ENCODE measurements around the gene BAIAP2L2. TPM values are rescaled to one million over a fixed set of nuclear protein-coding genes. Genes with fewer than 3 reads are reported as not detected.
"Not testable (repeated sequence)": the region's sequence is repeated elsewhere in the genome, so short reads cannot be mapped to it uniquely, and the experiment has no call there.

BAIAP2L2 gene, protein sequence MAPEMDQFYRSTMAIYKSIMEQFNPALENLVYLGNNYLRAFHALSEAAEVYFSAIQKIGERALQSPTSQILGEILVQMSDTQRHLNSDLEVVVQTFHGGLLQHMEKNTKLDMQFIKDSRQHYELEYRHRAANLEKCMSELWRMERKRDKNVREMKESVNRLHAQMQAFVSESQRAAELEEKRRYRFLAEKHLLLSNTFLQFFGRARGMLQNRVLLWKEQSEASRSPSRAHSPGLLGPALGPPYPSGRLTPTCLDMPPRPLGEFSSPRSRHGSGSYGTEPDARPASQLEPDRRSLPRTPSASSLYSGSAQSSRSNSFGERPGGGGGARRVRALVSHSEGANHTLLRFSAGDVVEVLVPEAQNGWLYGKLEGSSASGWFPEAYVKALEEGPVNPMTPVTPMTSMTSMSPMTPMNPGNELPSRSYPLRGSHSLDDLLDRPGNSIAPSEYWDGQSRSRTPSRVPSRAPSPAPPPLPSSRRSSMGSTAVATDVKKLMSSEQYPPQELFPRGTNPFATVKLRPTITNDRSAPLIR
- total RNA-seq = 0.09 and 0.34 TPM in 2 replicates

DNA sequence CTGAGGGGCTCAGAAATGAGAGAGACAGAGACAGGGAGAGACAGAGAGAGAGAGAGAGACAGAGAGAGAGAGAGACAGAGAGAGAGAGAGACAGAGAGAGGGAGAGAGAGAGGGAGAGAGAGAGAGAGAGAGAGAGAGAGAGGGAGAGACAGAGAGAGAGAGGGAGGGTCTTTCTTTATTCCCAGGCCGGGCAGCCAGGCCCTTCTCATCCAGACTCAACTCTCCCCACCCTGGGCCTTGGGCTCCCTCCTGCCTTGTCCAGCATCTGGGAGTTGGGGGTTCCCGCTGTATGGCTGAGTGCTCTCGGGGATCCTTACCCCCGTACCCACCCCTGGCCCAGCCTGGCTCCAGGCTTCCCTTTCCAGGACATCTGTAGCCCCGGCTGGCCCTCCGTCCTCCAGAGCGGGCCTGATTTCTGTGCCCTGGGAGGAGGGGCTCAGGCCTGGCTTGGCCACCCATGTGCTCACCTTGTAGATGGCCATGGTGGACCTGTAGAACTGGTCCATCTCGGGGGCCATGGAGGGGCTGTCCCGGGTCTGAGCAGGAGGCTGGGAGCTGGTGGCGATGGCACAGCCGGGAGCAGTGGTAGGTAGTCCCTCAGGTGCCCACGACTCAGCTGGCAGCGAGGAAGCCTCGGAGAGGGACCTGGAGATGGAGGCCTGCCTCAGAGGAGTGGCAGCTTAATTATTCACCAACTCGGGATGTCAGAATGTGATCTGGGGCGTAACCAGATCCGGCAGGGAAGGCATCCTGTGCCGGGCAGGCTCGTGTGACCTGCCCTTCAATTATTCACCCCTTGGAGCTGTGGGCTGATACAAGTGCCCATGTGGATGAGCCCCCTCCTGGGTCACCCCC, at the start of gene BAIAP2L2:
Gene BAIAP2L2 (minus strand): TSS at position 677 of the 855 bp plus-strand sequence. CDS start 159 bp downstream, at position 518.
- intact Hi-C loops (cut with micrococcal nuclease) = no loop called here
- DNase-seq (ENCODE audit: low spot score) = no peak
- peaks cover 3% of the 10 kb centered on the region for H3K36me3 Mint-ChIP-seq (ENCODE audit: low read depth)
- H3K27ac Mint-ChIP-seq = no peak within 1 kb of the TSS
- no peaks in the 10 kb centered on the region for H3K4me1 Mint-ChIP-seq (ENCODE audit: low read depth)
- H3K9me3 Mint-ChIP-seq = no peaks in the 10 kb centered on the region
- no peak within 1 kb of the TSS for H3K4me3 Mint-ChIP-seq (ENCODE audit: low read depth)
- no peaks in the 10 kb centered on the region for H3K27me3 Mint-ChIP-seq (ENCODE audit: low read depth)

DNA sequence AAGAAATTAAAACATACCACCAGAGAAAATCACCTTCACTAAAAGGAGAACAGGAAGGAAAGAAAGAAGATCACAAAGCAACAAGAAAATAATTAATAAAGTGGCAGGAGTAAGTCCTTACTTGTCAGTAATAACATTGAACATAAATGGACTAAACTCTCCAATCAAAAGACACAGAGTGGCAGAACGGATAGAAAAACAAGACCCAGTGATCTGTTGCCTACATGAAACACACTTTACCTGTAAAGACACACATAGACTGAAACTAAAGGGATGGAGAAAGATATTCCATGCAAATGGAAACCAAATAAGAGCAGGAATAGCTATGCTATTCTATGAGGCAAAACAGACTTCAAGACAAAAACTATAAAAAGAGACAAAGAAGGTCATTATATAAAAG, 45.2 kb upstream of the BAIAP2L2 start:
- Mint-ChIP-seq H3K27me3 (ENCODE audit: low read depth) (no peaks in the 10 kb centered on the region), H3K27ac (no peak overlapping the region), H3K9me3 (no peaks in the 10 kb centered on the region), H3K4me1 (ENCODE audit: low read depth) (no peaks in the 10 kb centered on the region), H3K4me3 (ENCODE audit: low read depth) (no peak overlapping the region), H3K36me3 (ENCODE audit: low read depth) (no peaks in the 10 kb centered on the region)
- no peak for DNase-seq (ENCODE audit: low spot score)
- intact Hi-C loops (cut with micrococcal nuclease) = no loop called here

DNA sequence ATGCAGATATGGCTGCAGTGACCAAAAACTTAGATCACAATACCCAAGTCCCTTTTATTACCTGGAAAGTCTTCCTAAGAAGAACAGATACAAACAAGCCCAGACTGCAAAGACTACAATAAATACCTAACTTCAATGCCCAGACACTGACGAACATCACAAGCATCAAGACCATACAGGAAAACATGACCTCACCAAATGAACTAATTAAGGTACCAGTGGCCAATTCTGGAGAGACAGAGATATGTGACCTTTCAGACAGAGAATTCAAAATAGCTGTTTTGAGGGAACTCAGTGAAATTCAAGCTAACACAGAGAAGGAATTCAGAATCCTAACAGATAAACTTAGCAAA, 44.1 kb upstream of the BAIAP2L2 start:
- intact Hi-C loops (cut with micrococcal nuclease); DNase-seq (ENCODE audit: low spot score); H3K36me3 Mint-ChIP-seq (ENCODE audit: low read depth); H3K4me3 Mint-ChIP-seq (ENCODE audit: low read depth); H3K9me3 Mint-ChIP-seq; H3K4me1 Mint-ChIP-seq (ENCODE audit: low read depth); H3K27ac Mint-ChIP-seq; H3K27me3 Mint-ChIP-seq (ENCODE audit: low read depth): not testable (repeated sequence)

DNA sequence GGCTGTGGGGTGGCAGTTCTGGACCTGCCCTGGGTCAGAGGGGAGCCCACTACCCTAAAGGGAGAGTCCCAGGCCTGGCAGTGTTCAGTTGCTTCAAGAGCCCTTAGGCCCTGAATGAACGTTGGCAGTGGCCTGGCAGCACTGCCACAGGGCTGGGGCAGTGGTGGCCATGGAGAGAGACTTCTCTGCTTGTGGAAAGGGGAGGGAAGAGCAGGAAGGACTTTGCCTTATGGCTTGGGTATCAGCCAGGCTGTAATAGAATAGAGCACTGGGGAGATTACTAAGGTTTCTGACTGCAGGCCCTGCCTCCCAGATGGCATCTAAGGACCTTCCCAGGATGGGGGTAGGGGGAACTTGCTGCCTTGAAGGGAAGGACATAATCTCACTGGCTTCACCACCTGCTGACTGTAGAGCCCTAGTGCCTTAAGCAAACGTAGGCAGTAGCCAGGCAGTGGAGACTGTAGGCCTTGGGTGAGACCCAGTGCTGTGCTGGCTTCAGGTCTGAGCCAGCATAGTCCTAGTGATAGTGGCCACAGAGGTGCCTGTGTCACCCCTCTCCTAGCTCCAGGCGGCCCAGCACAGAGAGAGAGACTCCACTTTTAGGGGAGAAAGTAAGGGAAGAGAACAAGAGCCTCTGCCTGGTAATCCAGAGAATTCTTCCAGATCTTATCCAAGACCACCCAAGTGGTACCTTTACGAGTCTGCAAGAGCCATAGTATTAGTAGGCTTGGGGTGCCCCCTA, 43.5 kb upstream of the BAIAP2L2 start:
- Mint-ChIP-seq H3K4me1 (ENCODE audit: low read depth) (peaks cover 2% of the 10 kb centered on the region), H3K36me3 (ENCODE audit: low read depth) (no peaks in the 10 kb centered on the region), H3K27me3 (ENCODE audit: low read depth) (no peaks in the 10 kb centered on the region), H3K9me3 (no peaks in the 10 kb centered on the region), H3K27ac (no peak overlapping the region), H3K4me3 (ENCODE audit: low read depth) (no peak overlapping the region)
- intact Hi-C loops (cut with micrococcal nuclease) = no loop called here
- no peak for DNase-seq (ENCODE audit: low spot score)

DNA sequence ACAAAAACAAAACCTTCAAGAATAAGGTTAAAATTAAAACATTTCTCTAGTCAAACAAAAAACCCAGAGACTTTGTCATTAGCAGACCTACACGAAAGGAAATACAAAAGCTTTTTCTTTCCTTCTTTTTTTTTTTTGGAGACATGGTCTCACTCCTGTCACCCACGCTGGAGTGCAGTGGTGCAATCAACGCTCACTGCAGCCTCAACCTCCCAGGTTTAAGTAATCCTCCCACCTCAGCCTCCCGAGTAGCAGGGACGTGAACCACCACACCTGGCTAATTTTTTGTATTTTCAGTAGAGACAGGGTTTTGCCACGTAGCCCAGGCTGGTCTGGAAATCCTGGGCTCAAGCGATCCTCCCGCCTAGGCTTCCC, 40.6 kb upstream of the BAIAP2L2 start:
- no peaks in the 10 kb centered on the region for H3K9me3 Mint-ChIP-seq
- peaks cover 8% of the 10 kb centered on the region for H3K36me3 Mint-ChIP-seq (ENCODE audit: low read depth)

DNA sequence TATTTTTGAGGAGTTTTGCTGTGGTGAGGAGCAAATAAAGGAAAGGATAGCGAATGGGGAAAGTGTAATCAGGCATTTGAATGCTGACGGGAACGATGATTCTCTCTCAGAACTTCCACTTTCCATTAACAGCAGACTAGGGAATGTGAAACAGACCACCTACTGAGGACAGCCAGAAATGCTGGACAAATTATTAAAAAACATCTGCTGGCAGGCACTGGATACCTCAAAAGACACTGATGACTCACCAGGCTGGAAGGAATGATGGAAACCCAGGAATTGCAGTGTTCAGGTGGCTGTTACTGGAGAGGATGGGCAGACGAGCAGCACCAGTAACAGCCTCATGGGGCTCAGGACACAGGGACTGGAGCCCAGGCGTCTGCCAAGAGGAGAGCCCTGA, 37.8 kb upstream of the BAIAP2L2 start:
- intact Hi-C loops (cut with micrococcal nuclease) = no loop called here
- Mint-ChIP-seq H3K9me3 (no peaks in the 10 kb centered on the region), H3K27me3 (ENCODE audit: low read depth) (no peaks in the 10 kb centered on the region), H3K4me3 (ENCODE audit: low read depth) (no peak overlapping the region), H3K36me3 (ENCODE audit: low read depth) (peaks cover 18% of the 10 kb centered on the region), H3K27ac (no peak overlapping the region), H3K4me1 (ENCODE audit: low read depth) (peaks cover 17% of the 10 kb centered on the region)
- DNase-seq (ENCODE audit: low spot score) = no peak

More for the DNA sequence above, 40.6 kb upstream of the BAIAP2L2 start:
- intact Hi-C loops (cut with micrococcal nuclease) = no loop called here
- peaks cover 14% of the 10 kb centered on the region for H3K4me1 Mint-ChIP-seq (ENCODE audit: low read depth)
- no peaks in the 10 kb centered on the region for H3K27me3 Mint-ChIP-seq (ENCODE audit: low read depth)
- no peak overlapping the region for H3K4me3 Mint-ChIP-seq (ENCODE audit: low read depth)
- no peak overlapping the region for H3K27ac Mint-ChIP-seq
- DNase-seq (ENCODE audit: low spot score) = no peak

DNA sequence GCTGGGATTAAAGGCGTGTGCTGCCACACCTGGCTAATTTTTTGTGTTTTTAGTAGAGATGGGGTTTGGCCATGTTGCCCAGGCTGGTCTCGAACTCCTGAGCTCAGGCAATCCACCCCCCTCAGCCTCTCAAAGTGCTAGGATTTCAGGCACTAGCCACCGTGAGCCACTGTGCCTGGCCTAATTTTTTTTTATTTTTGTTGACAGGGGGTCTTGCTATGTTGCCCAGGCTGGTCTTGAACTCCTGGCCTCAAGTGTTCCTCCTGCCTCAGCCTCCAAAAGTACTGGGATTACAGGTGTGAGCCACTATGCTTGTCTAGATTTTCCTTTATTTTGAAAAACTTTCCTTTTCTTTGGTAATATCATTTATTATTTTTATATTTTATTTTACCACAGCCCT, 35.7 kb upstream of the BAIAP2L2 start:
- H3K4me3 Mint-ChIP-seq (ENCODE audit: low read depth) = not testable (repeated sequence)
- peaks cover 17% of the 10 kb centered on the region for H3K4me1 Mint-ChIP-seq (ENCODE audit: low read depth)

DNA sequence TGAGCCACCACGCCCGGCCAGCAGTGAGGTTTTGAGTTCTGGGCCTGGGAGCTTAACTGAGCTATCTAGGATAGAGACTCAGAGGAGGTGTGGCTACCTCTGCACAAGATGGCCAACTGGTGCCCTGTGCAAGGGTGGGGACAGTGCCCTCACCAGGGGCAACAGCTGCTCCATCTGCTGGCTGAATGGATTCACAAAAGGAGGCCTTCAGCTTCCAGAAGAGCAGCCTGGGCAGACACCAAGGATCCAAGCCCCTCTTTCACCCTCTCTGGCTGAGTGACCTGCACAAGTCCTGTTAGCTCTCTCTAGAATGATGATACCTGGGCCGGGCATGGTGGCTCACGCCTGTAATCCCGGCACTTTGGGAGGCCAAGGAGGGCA, 33.5 kb upstream of the BAIAP2L2 start:
- Mint-ChIP-seq H3K27ac (no peak overlapping the region), H3K4me1 (ENCODE audit: low read depth) (peaks cover 16% of the 10 kb centered on the region), H3K36me3 (ENCODE audit: low read depth) (peaks cover 24% of the 10 kb centered on the region), H3K9me3 (no peaks in the 10 kb centered on the region), H3K27me3 (ENCODE audit: low read depth) (no peaks in the 10 kb centered on the region), H3K4me3 (ENCODE audit: low read depth) (no peak overlapping the region)
- intact Hi-C loops (cut with micrococcal nuclease) = no loop called here
- no peak for DNase-seq (ENCODE audit: low spot score)

More for the DNA sequence above, 35.7 kb upstream of the BAIAP2L2 start:
- H3K27me3 Mint-ChIP-seq (ENCODE audit: low read depth); H3K9me3 Mint-ChIP-seq; H3K27ac Mint-ChIP-seq; intact Hi-C loops (cut with micrococcal nuclease); DNase-seq (ENCODE audit: low spot score): not testable (repeated sequence)
- H3K36me3 Mint-ChIP-seq (ENCODE audit: low read depth) = peaks cover 24% of the 10 kb centered on the region

DNA sequence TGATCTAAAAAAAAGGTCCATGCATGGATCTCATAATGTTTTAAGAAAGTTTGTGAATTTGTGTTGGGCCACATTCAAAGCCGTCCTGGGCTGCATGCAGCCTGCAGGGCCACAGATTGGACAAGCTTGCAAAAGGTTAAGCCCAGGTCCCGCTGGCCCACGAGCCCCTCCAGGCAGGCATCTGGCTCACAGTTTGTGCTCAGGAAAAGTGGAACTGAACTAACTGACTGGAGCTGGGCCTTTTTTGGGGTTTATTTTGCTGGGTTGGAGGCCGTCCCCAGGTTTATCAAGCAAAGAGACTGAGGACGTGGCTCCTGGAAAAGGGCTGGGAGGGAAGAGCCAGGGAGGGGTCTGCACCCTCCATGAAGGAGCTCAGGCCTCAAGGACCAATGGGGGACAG, 32.1 kb upstream of the BAIAP2L2 start:
- DNase-seq (ENCODE audit: low spot score) = no peak
- Mint-ChIP-seq H3K4me3 (ENCODE audit: low read depth) (no peak overlapping the region), H3K27me3 (ENCODE audit: low read depth) (no peaks in the 10 kb centered on the region), H3K4me1 (ENCODE audit: low read depth) (peaks cover 8% of the 10 kb centered on the region), H3K27ac (no peak overlapping the region), H3K36me3 (ENCODE audit: low read depth) (peaks cover 22% of the 10 kb centered on the region), H3K9me3 (no peaks in the 10 kb centered on the region)
- intact Hi-C loops (cut with micrococcal nuclease) = no loop called here

DNA sequence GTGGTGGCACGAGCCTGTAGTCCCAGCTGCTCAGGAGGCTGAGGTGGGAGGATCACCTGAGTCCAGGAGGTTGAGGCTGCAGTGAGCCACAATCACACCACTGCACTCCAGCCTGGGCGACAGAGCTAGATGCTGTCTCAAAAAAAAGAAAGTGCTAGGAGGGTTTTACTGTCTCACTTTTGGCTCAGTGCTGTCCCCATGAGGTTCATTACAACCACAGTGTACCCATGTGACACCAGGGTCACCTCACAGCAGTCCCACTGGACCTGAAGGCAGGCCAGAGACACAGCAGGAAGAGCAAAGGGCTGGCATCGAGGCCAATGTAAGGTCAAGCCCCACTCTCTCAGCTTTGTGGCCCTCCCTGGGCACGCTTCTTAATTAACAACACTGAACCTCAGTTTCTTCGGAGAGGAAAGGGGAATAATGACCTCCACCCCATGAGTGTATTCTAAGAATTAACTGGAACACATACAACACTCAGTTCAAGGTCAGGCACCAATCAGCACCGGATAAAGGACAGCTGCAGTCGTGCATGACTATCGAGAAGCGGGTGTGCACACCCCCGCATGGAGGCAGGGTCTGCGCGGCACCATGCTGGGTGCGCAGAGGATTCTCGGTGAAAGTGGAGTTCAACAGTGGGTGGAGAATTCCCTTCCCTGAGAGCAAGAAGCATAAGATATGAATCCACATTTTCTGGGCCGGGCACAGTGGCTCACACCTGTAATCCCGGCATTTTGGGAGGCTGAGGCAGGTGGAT, 30.9 kb upstream of the BAIAP2L2 start:
- peaks cover 22% of the 10 kb centered on the region for H3K36me3 Mint-ChIP-seq (ENCODE audit: low read depth)
- DNase-seq (ENCODE audit: low spot score) = no peak
- no peaks in the 10 kb centered on the region for H3K27me3 Mint-ChIP-seq (ENCODE audit: low read depth)
- no peak overlapping the region for H3K4me3 Mint-ChIP-seq (ENCODE audit: low read depth)
- no peaks in the 10 kb centered on the region for H3K9me3 Mint-ChIP-seq
- peaks cover 3% of the 10 kb centered on the region for H3K4me1 Mint-ChIP-seq (ENCODE audit: low read depth)
- no peak overlapping the region for H3K27ac Mint-ChIP-seq
- intact Hi-C loops (cut with micrococcal nuclease) = no loop called here

DNA sequence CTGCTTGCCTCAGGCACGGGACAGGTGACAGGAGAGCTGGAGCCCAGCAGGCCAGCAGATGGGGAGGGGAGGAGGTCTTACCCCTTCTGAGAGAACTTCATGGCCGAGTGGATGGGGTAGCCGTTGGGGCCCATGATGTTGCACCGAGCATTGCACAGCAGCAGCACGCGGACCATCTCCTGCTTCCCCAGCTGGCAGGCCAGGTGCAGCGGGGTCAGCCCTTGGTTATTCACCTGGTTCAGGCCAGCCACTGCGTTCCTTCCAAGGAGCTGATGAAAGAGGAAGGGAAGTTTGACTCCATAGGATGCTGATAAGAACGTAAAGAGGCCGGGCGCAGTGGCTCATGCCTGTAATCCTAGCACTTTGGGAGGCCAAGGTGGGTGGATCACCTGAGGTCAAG, 29.4 kb upstream of the BAIAP2L2 start:
- Mint-ChIP-seq H3K36me3 (ENCODE audit: low read depth) (peaks cover 31% of the 10 kb centered on the region), H3K4me1 (ENCODE audit: low read depth) (peaks cover 3% of the 10 kb centered on the region), H3K27me3 (ENCODE audit: low read depth) (no peaks in the 10 kb centered on the region), H3K4me3 (ENCODE audit: low read depth) (no peak overlapping the region), H3K9me3 (no peaks in the 10 kb centered on the region), H3K27ac (no peak overlapping the region)
- intact Hi-C loops (cut with micrococcal nuclease) = no loop called here
- DNase-seq (ENCODE audit: low spot score) = no peak

DNA sequence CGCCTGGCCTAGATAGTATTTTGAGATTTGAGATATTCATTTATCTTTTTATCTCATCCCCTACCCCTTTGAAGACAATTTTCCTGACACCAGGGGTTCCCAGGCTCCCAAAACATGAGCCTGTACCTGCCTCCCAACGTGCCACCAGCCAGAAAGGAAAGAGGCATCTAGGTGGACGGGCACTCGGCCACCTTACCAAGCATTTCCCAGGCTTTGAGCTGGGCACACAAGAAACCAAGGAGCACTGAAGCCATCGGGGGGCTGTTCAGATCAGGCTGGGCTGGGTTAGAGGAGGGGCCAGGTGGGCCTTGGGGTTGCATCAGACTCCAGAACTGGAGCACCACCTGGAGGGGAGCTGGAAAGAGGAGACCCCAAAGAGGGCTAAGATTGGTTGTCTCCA, 28.5 kb upstream of the BAIAP2L2 start:
- Mint-ChIP-seq H3K27ac (no peak overlapping the region), H3K27me3 (ENCODE audit: low read depth) (no peaks in the 10 kb centered on the region), H3K4me3 (ENCODE audit: low read depth) (no peak overlapping the region), H3K9me3 (no peaks in the 10 kb centered on the region), H3K4me1 (ENCODE audit: low read depth) (peaks cover 3% of the 10 kb centered on the region), H3K36me3 (ENCODE audit: low read depth) (peaks cover 25% of the 10 kb centered on the region)
- intact Hi-C loops (cut with micrococcal nuclease) = no loop called here
- no peak for DNase-seq (ENCODE audit: low spot score)

Data from activated T-helper 2 cell treated with anti-CD3 and anti-CD28 coated beads, Interferon-gamma antibody, Interleukin-2, Interleukin-4, amounts not matched to agents 10 μg/mL and 5 μg/mL and 100 μg/mL, durations not matched to agents 14 hours and 24 hours and 36 hours (primary cell).